Left ventricle myocardium inferior (tissue), 1 donor: ENCODE results near the gene OR51Q1. TPM values are rescaled to one million over a fixed set of nuclear protein-coding genes. Genes with fewer than 3 reads are reported as not detected.

Source experiments
- DNase-seq: peaks from one replicate; pipeline ENCODE4 v3.0.0-alpha.2; 2020
- H3K27ac ChIP-seq: fragments of 200-600 bp; replicated peaks from 2 replicates; pipeline ENCODE4 v1.8.0; 2021
- H3K27me3 ChIP-seq: fragments of 200-600 bp; 2 replicates; pipeline ENCODE4 v1.8.0; 2021; ENCODE audit warnings: low read depth
- H3K36me3 ChIP-seq: fragments of 200-600 bp; 2 replicates; pipeline ENCODE4 v1.8.0; 2021
- H3K4me1 ChIP-seq: fragments of 200-600 bp; 2 replicates; pipeline ENCODE4 v1.8.0; 2021
- H3K4me3 ChIP-seq: fragments of 200-600 bp; 2 replicates; pipeline ENCODE4 v1.8.0; 2021; ENCODE audit warnings: mild to moderate bottlenecking, moderate library complexity
- H3K9me3 ChIP-seq: fragments of 200-600 bp; replicated peaks from 2 replicates; pipeline ENCODE4 v1.8.0; 2021
- CTCF ChIP-seq: fragments of 200-600 bp; IDR thresholded peaks from 2 replicates; pipeline ENCODE4 v1.8.0; 2021; ENCODE audit warnings: antibody characterized with exemption, mild to moderate bottlenecking, borderline replicate concordance
- intact Hi-C: fragments of 100-400 bp; cut with micrococcal nuclease; formaldehyde crosslinking; loops from one replicate; pipeline ENCODE4 v1.11.0; 2022
- total RNA-seq: library from RNA; stranded (reverse); fragmentation: NEBNext Ultra II Directional; extraction: Animal tissue kit (Norgen Biotek cat#: 25700); gene quantifications from one replicate; pipeline ENCODE4 v1.2.1, GENCODE V29; 2021
- donor health status: DM: no; HTN: yes; CAD: no; lungs with severe emphysema.

OR51Q1 gene
- total RNA-seq, 1 donor from 2014 or later = not detected

DNA sequence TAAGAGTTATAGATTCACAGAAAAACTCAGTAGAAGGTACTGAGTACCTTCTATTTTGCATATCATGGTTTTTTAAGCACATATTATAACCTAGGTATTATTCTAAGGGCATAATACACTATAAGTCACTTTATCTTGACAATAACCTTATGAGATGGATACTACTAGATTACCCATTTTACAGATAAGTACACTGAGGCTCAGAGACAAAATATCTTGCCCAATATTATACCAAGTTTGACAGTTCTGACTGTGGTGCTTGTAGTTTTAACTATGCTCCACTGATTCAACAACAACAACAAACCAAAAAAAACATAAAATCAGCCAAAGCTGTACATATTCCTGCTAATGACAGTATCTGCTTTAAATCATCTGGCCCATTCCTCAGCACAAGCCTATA is 27.8 kb upstream of the OR51Q1 start:
- no peak for DNase-seq
- Histone ChIP-seq H3K9me3 (no peaks in the 10 kb centered on the region), H3K27me3 (no peaks in the 10 kb centered on the region), H3K4me3 (no peak overlapping the region), H3K36me3 (no peaks in the 10 kb centered on the region), H3K4me1 (no peaks in the 10 kb centered on the region), H3K27ac (no peak overlapping the region)
- intact Hi-C loops = no loop called here
- TF ChIP-seq CTCF = no peak

DNA sequence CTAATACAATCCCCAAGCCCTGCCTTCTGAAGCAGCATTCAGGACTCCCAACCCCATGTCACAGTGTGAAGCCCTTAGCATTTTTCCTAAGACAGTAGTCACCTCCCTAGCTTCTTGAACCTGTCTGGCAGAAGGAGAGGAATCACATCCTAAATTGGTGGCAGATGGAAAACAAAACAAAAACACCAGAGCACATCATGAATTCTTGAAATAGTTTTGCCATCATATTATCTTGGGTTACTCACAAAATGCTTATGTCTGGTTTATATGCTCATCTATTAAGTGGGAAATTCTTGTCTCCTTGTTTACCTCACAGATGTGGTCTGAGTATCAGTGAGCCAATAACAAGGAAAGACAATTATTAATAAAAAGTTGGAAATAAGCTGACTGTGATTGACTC is 23.0 kb upstream of the OR51Q1 start:
- no peak for DNase-seq
- TF ChIP-seq CTCF = no peak
- H3K9me3 ChIP-seq = no peaks in the 10 kb centered on the region
- no peaks in the 10 kb centered on the region for H3K36me3 ChIP-seq
- H3K4me3 ChIP-seq = no peak overlapping the region
- intact Hi-C loops = no loop called here
- no peaks in the 10 kb centered on the region for H3K4me1 ChIP-seq
- H3K27me3 ChIP-seq = no peaks in the 10 kb centered on the region
- H3K27ac ChIP-seq = no peak overlapping the region

DNA sequence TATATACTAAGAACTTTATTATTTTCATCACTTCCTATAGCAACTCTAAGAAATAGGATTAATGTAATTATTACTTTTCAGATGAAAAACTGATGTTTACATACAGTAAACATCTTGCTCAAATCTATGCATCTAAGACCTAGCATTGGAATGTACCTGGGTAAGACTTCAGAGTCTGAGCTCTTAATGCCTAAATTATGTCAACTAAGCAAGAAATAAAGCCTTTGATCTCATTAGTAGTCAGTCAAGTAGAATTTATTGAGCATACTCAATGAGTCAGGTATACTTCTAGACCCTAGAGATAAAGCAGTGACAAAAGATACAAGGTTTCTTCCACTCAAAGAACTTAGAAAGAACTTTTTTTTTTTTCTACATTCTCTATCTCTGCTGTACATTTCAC is 16.7 kb upstream of the OR51Q1 start:
- DNase-seq = no peak
- TF ChIP-seq CTCF = no peak
- intact Hi-C loops = no loop called here
- no peaks in the 10 kb centered on the region for H3K36me3 ChIP-seq
- no peak overlapping the region for H3K27ac ChIP-seq
- no peaks in the 10 kb centered on the region for H3K27me3 ChIP-seq
- H3K4me1 ChIP-seq = no peaks in the 10 kb centered on the region
- no peak overlapping the region for H3K4me3 ChIP-seq
- H3K9me3 ChIP-seq = no peaks in the 10 kb centered on the region

- no peak overlapping the region for H3K27ac ChIP-seq
- no peak for DNase-seq
- intact Hi-C loops = no loop called here
- H3K4me1 ChIP-seq = no peaks in the 10 kb centered on the region
- H3K9me3 ChIP-seq = no peaks in the 10 kb centered on the region
- no peak overlapping the region for H3K4me3 ChIP-seq
- TF ChIP-seq CTCF = no peak
- no peaks in the 10 kb centered on the region for H3K36me3 ChIP-seq
- H3K27me3 ChIP-seq = no peaks in the 10 kb centered on the region
Observed at GRCh38 chr11:5420993-5421392, 918 bp upstream of the OR51Q1 start.

GRCh38 chr11:5423131-5423530 is 1.2 kb downstream of the OR51Q1 start:
- Histone ChIP-seq H3K27ac (no peak overlapping the region), H3K4me1 (no peaks in the 10 kb centered on the region), H3K36me3 (no peaks in the 10 kb centered on the region), H3K27me3 (no peaks in the 10 kb centered on the region), H3K4me3 (no peak overlapping the region), H3K9me3 (no peaks in the 10 kb centered on the region)
- no peak for TF ChIP-seq CTCF
- intact Hi-C loops = no loop called here
- DNase-seq = no peak

DNA sequence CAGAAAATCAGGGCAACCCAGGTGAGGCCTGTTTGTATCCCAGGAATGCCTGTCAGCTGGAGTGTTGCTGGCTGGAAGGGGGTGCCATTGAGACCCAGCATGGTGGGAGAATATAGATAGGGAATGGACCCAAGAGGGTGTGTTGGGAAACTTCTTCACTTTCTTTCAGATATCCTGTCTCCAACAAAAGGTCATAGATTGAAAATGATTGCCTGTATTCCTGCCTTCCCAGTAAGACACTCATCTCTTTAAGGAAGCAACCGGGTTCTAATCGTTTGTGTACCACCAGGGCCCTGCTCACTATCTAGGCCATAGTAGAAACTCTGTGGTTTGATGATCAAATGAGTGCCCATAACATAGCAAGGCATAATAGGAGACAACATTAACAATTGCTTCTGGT is 19.5 kb downstream of the OR51Q1 start, which contains the start of gene OR51I1:
Gene OR51I1 (minus strand): TSS at position 101 of the 400 bp plus-strand sequence. CDS start 0 bp downstream, at position 101.
- no peaks in the 10 kb centered on the region for H3K27me3 ChIP-seq
- H3K27ac ChIP-seq = no peak within 1 kb of the TSS
- intact Hi-C loops = no loop called here
- H3K4me1 ChIP-seq = no peaks in the 10 kb centered on the region
- DNase-seq = no peak
- H3K4me3 ChIP-seq = no peak within 1 kb of the TSS
- no peak for TF ChIP-seq CTCF
- no peaks in the 10 kb centered on the region for H3K36me3 ChIP-seq
- no peaks in the 10 kb centered on the region for H3K9me3 ChIP-seq
